ENCODE results near the gene AMPH.
"Not testable (repeated sequence)": the region's sequence is repeated elsewhere in the genome, so short reads cannot be mapped to it uniquely, and the experiment has no call there.

AMPH gene

DNA sequence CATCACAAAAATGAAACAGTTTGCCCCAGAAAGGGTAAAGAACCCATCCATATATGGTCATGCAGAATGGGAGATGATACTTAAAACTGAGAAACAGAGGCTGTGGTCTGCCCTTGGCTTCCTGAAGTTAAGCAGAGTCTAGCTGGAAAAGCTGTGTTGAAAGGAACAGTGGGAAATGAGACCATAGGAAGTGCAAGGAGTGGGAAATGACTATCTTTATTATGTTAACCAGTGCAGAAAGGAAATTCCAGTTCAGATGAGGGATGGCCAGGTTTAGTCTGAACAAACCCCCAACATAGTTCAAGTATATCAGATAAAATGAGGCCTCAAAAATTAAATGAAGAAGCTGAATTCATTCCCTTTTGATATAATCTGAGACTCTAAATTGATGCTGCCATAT lies 245.5 kb downstream of the AMPH start:
- DNase-seq = no peak

- DNase-seq = no peak
Observed at GRCh38 chr7:38383281-38383680, 247.9 kb downstream of the AMPH start.

GRCh38 chr7:38382684-38383083 lies 248.5 kb downstream of the AMPH start:
- DNase-seq = no peak

DNA sequence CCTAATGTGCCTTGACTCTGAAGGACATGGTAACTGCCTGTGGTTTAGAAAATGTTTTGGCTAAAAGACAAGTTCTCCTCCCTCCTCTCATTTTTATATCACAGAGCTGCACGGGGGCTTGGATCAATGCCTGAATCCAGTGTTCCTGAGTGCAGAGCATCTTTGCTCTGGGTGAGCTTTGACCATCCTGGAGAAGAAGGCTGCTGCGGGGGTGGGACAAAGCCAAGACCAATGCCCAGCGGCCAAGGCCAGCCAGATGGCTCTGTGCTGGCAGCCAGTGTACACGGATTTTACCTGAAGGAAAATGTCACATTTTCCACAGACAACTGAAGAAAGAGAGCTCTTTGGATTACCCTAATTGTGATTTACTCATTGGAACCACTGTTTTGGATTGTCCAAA lies 255.7 kb downstream of the AMPH start:
- DNase-seq = no peak

- no peak for DNase-seq
Observed at GRCh38 chr7:38374507-38374906, 256.7 kb downstream of the AMPH start.

DNA sequence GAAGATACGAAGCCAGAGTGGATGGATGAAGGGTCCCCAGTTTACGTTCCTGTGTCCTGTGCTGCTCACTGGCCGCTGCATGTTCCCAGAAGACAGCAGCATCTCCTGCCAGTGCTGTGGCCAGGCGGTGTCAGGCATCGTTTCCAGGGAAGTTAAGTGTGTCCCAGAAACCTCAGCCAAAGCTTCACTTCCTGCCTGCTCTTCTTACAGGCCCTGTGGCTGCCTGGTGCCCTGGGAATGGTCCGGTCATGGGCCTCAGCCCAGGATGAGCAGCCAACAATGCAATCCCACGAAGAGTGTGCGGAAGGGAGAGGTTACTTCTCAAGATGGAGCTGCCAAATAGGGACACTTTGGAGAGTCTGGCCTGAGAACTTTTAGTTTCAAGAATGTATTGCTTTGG lies 258.0 kb downstream of the AMPH start:
- no peak for DNase-seq

GRCh38 chr7:38372290-38372689 lies 258.9 kb downstream of the AMPH start:
- DNase-seq = no peak

DNA sequence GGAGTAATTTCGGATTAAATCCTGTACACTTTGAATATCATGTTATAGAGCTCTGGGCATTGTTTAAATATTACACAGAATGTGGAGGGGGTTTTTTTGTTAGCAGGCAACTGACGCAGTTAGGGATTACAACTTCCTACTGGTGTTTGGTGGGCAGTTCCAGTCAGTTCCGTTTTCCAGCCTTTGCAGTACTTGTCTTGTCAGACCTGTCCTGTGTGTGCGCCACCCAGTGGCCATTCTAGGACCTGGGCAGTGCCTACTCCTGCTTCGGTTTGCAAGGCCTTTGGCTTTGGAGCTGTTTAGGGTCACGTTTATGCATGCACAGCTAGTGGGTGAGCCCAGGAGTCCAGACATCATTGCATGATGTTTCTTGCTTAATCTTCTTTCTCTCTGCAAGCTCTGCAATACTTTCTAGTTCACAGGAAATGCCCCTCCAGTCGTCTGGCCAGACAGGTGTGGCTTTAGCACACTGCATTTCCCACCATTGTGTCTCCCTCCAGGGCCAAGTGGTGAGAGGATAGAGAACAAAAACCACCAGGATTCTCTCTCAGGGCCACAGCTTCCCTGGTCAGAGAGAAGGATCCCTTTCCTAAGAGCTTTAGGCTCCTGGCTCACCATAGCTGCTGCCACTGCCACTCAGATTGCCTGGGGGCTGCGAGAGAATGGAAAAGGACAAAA lies 261.2 kb downstream of the AMPH start:
- DNase-seq = peak; percentile 77

GRCh38 chr7:38368191-38368605 lies 263.0 kb downstream of the AMPH start:
- peak; percentile 50 for DNase-seq

DNA sequence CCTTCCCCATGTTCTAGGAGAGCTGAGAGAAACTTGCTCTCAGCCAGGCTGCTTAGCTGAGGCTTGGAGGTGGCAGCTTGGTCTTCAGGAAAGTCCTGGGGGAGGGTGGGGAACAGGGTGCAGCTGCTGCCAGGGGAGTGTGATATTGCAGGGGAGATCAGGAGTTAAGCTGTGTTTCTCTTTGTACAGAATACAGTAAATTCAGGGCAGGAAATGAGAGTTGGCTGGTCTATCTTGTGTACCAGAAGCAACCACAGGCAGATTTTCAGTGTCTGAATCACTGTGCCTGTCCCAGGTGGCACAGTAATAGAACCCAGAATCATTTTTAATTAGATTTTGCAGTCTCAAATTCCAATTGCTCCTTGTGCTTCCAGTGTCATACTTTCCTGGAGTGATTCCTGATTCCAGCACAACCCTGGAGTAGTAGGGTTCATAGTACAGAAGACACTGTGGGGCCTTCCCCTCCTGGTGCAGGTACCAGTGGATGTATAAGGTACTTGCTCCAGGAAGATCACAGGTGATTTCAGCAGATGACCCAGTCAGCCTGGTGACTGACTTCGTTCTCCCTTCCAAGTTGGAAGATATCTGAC lies 263.8 kb downstream of the AMPH start:
- no peak for DNase-seq

- not testable (repeated sequence) for DNase-seq
Observed at GRCh38 chr7:38363379-38363778, 267.8 kb downstream of the AMPH start.

GRCh38 chr7:38362611-38363237 lies 268.4 kb downstream of the AMPH start:
- DNase-seq = not testable (repeated sequence)

GRCh38 chr7:38360776-38361175 lies 270.4 kb downstream of the AMPH start:
- DNase-seq = no peak

- not testable (repeated sequence) for DNase-seq
Observed at GRCh38 chr7:38359071-38359601, 272.0 kb downstream of the AMPH start.

DNA sequence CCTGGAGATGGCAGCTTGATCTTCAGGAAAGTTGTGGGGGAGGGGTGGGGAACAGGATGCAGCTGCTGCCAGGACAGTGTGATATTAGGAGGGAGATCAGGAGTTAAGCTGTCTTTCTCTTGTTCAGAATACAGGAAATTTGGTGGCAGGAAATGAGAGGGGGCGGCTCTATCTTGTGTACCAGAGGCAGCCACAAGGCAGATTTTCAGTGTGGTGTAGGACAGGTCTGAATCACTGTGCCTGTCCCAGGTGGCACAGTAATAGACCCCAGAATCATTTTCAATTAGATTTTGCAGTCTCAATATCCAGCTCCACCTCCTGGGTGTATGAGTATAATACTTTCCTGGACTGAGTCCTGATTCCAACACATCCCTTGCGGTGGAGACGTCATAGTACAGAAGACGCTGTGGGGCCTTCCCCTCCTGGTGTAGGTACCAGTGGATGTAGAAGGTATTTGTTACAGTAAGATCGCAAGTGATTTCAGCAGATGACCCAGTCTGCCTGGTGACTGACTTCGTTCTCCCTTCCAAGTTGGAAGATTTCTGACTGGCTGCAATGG lies 272.8 kb downstream of the AMPH start:
- not testable (repeated sequence) for DNase-seq

DNA sequence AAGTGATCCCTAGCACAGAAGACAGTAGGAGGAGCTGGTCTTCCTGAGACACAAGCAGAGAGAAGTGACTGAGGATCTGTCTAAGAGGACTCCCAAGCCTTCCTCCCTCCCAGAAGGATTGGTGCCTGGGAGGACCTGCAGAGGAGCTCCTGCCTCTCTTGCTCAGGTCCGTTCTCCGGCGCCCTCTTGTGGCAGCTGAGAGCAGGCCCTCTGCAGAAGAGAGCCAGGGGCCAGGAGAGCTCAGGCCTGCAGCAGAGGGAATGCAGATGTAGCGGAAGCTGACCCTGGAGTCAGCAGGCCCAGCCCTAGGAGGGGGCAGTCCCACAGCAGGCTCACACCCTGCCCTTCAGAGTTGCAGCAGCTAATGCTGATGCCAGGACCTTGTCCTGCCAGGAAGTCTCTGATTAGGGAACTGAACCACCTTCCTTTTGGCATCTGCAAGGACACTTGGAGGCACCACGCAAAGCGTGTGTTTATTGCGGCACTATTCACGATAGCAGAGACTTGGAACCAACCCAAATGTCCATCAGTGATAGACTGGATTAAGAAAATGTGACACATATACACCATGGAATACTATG lies 276.8 kb downstream of the AMPH start:
- DNase-seq = not testable (repeated sequence)

DNA sequence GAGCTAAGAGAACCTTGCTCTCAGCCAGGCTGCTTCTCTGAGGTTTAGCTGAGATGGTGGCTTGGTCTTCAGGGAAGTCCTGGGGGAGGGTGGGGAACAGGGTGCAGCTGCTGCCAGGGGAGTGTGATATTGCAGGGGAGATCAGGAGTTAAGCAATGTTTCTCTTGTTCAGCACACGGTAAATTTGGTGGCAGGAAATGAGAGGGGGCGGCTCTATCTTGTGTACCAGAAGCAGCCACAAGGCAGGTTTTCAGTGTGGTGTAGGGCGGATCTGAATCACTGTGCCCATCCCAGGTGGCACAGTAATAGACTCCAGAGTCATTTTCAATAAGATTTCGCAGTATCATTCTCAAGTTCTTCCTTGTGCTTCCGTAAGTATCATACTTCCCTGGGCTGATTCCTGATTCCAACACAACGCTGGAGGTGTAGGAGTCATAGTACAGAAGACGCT lies 277.7 kb downstream of the AMPH start:
- DNase-seq = not testable (repeated sequence)

DNA sequence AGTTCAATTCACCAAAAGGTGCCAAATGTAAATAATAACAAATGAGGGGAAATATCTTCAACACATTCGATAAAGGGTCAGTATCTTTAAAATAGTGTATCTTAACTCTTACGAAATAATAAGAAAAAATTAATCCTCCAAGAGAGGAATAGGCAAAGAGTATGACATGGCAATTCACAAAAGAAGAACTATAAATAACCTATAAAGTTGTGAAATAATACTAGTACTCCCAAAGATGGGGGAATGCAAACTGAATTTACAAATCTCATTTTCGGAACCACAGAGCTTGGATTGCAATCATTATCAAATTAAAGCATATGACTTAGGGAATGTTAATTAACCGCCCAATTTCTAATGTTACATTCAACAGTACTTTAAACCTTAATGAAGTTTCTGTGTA lies 279.6 kb downstream of the AMPH start:
- DNase-seq = no peak

DNA sequence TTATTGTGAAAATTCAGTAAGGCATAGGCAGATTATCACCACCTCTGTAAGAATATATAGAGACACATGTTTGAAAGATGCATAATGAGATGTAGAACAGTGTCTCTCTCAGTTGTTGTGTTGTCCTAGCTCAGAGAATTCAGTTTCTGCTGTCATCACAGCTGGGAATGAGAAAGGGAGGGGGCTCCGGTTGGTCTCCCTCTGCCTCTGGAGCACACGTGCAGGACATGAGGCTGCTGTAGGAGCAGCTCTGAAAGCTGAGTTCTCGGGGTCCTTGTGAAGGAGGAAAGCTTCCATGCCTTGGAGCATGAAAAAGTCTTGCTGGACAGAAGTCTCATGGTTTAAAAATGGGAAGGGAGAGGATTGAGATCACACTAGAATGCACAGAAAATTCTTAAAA lies 280.4 kb downstream of the AMPH start:
- not testable (repeated sequence) for DNase-seq

- DNase-seq = not testable (repeated sequence)
Observed at GRCh38 chr7:38349869-38350583, 281.1 kb downstream of the AMPH start.

GRCh38 chr7:38349126-38349795 lies 281.9 kb downstream of the AMPH start:
- not testable (repeated sequence) for DNase-seq
